NB4 (cell line): ENCODE measurements around the gene RRP1.

ENCODE experiments used
- DNase-seq: peaks from one replicate; pipeline ENCODE4 v3.0.0; 2010; ENCODE audit warnings: low read depth
- H3K4me3 ChIP-seq: one replicate; pipeline ENCODE4 v1.5.1; 2011; ENCODE audit warnings: mild to moderate bottlenecking, low read depth, low read length, moderate library complexity
- CTCF ChIP-seq: IDR thresholded peaks from one replicate; pipeline ENCODE4 v1.5.1; 2012; ENCODE audit warnings: low read depth, low read length
- MYC ChIP-seq: IDR thresholded peaks from 2 replicates; pipeline ENCODE4 v1.6.1; 2011; ENCODE audit warnings: low read depth, low read length
- POLR2A ChIP-seq: IDR thresholded peaks from 2 replicates; pipeline ENCODE4 v1.6.1; 2011; ENCODE audit warnings: mild to moderate bottlenecking; ENCODE audit not compliant: insufficient read length; ENCODE audit errors: extremely low read depth
- TF ChIP-seq, protein P1 (sequence below): IDR thresholded peaks from 2 replicates; pipeline ENCODE4 v1.6.1; 2011; ENCODE audit warnings: low read depth, low read length

The RRP1 gene

DNA sequence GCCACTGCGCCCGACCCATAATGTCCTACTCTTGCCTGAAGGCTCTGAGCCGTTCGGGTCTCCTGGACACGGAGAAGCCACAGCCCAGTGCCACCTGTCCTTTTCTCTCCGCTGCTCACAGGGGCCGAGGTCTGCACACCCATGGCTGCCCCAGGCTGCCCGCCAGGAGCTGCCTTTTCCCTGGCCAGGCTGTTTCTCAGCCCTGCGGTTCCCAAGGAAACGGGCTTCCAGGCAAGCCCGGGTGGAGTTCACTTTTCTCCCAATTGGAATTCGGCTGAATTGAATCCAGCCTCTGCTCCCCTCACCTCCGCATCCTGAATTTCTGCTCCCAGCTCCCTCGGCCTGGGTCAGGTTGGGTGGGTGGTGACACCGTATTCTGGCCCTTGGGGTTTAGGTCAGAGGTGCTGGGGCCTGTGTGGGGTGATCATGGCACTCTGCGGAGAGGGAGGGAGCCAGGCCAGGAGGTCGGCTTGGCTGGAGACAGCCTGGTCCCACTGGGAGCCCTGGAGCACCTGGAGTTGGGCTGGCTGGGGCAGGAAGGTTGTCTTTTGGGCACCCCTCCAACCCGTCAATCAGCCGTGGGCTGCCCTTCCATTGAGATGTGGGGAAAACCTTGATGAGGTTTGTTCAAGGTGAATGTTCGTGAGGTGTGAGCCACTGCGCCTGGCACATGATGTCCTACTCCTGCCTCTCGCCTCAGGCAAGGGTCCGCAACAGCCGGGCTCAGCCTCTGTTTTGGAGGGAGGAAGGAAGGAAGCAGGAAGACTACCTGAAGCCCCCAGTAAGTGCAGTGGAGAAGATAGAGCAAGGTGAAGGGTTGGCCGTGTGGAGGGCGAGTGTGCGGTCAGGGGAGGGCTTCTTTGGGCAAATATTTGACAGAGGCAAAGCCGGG is 25.1 kb downstream of the RRP1 start:
- TF ChIP-seq POLR2A (no peak), CTCF (no peak), MYC (no peak)
- TF ChIP-seq, protein P1, sequence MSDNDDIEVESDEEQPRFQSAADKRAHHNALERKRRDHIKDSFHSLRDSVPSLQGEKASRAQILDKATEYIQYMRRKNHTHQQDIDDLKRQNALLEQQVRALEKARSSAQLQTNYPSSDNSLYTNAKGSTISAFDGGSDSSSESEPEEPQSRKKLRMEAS, result no peak
- no peak overlapping the region for H3K4me3 ChIP-seq
- DNase-seq, result no peak

GRCh38 chr21:43815107-43815613 is 25.8 kb downstream of the RRP1 start:
- H3K4me3 ChIP-seq, result no peak overlapping the region
- no peak for DNase-seq
- TF ChIP-seq, protein P1, result no peak
- no peak for TF ChIP-seq MYC
- TF ChIP-seq POLR2A, result no peak
- no peak for TF ChIP-seq CTCF

DNA sequence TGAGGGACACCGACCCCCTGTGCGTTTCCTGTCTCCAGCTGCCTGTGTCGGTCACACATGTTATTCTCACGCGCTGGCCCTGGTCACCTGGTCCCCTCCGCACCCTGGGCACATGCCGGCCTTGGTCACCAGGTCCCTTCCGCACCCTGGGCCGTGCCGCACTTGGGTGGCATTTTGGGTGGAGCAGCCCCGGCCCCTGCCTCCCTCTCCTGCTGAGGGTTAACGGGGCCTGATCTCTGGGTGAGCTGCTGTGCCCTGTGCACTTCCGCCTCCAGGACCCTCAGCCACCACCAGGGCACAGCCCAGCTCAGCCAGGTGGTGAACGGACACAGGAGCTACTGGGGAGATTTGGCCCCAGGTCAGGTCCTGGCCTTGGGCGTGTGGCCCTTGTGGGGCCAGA is 26.6 kb downstream of the RRP1 start:
- H3K4me3 ChIP-seq, result no peak overlapping the region
- no peak for DNase-seq
- TF ChIP-seq, protein P1, result no peak
- TF ChIP-seq POLR2A (no peak), MYC (no peak), CTCF (no peak)

DNA sequence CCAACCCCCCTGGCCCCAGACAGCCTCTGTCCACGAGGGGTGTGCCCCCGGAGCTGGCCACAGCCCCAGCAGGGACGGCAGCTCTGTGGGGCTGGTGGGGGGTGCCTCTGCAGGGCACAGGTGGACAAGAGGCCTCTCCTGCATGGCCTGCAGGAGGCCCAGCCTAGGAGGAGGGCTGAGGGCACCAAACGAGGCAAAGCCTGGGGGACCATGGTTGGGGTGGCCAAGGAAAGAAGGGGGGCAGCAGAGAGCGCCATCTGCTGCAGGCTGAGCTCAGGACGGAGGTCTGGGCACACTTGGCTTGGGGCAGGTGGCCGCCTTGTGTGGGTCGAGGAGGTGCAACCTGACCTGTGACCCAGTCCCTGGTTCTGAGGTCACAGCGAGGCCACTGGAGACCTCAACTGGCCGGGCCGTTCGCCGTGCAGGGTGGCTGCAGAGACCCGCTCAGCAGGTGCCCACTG is 27.3 kb downstream of the RRP1 start:
- no peak overlapping the region for H3K4me3 ChIP-seq
- TF ChIP-seq, protein P1, result no peak
- TF ChIP-seq CTCF (peak; percentile 19), POLR2A (no peak)
- no peak for DNase-seq

- TF ChIP-seq, protein P1, result no peak
- no peak for TF ChIP-seq CTCF
- TF ChIP-seq MYC, result no peak
- TF ChIP-seq POLR2A, result no peak
- H3K4me3 ChIP-seq, result no peak overlapping the region
- peak; percentile 83 for DNase-seq
Measured at GRCh38 chr21:43817157-43818086, 28.0 kb downstream of the RRP1 start.
